Gastrocnemius medialis (tissue), 4 donors: ENCODE data around the gene NUDCD3. TPM values are rescaled to one million over a fixed set of nuclear protein-coding genes. Genes with fewer than 3 reads are reported as not detected.

Source experiments
- ATAC-seq, 2 donors: fragments of 150-250 bp; one replicate each; pipeline ENCODE4 v1.9.1; 2016
- DNase-seq, 2 donors: peaks; one replicate each; pipeline ENCODE4 v3.0.0-alpha.2; 2019
- H3K27ac ChIP-seq, 4 donors: fragments of 200-600 bp; sonication (generic); 1 replicate in 1 of 4; 2 replicates in 3 of 4; pipeline ENCODE4 v1.5.1; 2016 to 2018; ENCODE audit warnings: mild to moderate bottlenecking in 2 of 4, moderate library complexity in 1 of 4
- H3K27me3 ChIP-seq, 3 donors: fragments of 200-600 bp; sonication (generic) in 2 of 3; 1 replicate in 1 of 3; 2 replicates in 2 of 3; pipeline versions ENCODE4 v1.5.1 to v1.6.0; 2016 to 2019; ENCODE audit warnings: mild to moderate bottlenecking in 1 of 3, moderate library complexity in 1 of 3
- H3K36me3 ChIP-seq, 2 donors: fragments of 200-600 bp; sonication (generic) in 1 of 2; one replicate each; pipeline ENCODE4 v1.5.1; 2017 to 2018
- H3K4me1 ChIP-seq, 2 donors: fragments of 200-600 bp; sonication (generic) in 1 of 2; one replicate each; pipeline ENCODE4 v1.5.1; 2016 to 2017; ENCODE audit warnings: mild to moderate bottlenecking in 2 of 2
- H3K4me3 ChIP-seq, 4 donors: fragments of 200-600 bp; sonication (generic) in 3 of 4; 1 replicate in 1 of 4; 2 replicates in 3 of 4; pipeline ENCODE4 v1.5.1; 2016 to 2019; ENCODE audit warnings: mild to moderate bottlenecking in 2 of 4
- H3K9me3 ChIP-seq, 3 donors: fragments of 200-600 bp; sonication (generic) in 2 of 3; 1 replicate in 1 of 3; 2 replicates in 2 of 3; pipeline ENCODE4 v1.5.1; 2016 to 2019
- POLR2A ChIP-seq, 2 donors: fragments of 450-650 bp; IDR thresholded peaks; one replicate each; pipeline ENCODE4 v1.6.1; 2017; ENCODE audit warnings: antibody characterized with exemption in 2 of 2, mild to moderate bottlenecking in 2 of 2, moderate library complexity in 2 of 2
- in situ Hi-C, 4 donors: fragments of 200-750 bp; cut with MboI; loops; one replicate each; pipeline versions ENCODE4 v1.15.0 to v1.8.0; 2017; ENCODE audit warnings: low sequenced_read_pairs in 4 of 4
- intact Hi-C: fragments of 100-400 bp; cut with DNase I; formaldehyde crosslinking; loops from one replicate; pipeline ENCODE4 v1.15.1; 2023; ENCODE audit warnings: low total_unique reads
- total RNA-seq, 4 donors: library from RNA; depleted of rRNA; stranded (reverse); fragments of >200 nt; gene quantifications; one replicate each; pipeline versions ENCODE4 v1.1.0 to v1.2.3, GENCODE V29; 2016
- TF ChIP-seq, protein P1 (sequence below), 5 experiments: fragments of 450-650 bp in 3 of 5; fragments of 200-600 bp in 2 of 5; sonication (generic) in 2 of 5; IDR thresholded peaks in 4 of 5; conservative IDR thresholded peaks in 1 of 5; 1 replicate in 4 of 5; 2 replicates in 1 of 5; pipeline ENCODE4 v1.5.1; 2016 to 2019; ENCODE audit warnings: antibody characterized with exemption in 5 of 5, mild to moderate bottlenecking in 3 of 5, moderate library complexity in 3 of 5

NUDCD3 gene
- total RNA-seq, 4 donors from 2014 or later = 76.2 to 93.4 (median 77.0) TPM

DNA sequence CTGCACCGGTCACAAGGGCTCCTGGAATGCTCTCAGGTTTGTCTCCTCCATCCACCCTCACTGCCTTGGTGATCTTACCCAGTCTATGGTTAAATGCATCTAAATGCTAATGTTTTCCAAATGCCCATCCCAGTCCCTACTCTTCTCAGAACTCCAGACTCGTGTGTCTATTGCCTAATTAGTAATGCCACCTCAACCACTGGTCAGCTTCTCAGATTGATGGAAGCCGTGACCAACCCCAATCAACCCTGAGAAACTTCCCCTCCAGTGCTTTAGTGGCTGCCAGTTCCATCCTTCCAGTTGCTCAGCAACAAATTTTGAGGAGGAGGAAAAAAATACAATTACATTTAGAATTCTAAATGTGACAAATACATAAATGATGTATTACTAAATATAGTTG lies 18.6 kb downstream of the NUDCD3 start:
- DNase-seq (no peak), ATAC-seq (no peak)
- Histone ChIP-seq H3K4me1 (peaks cover 37 to 55% of the 10 kb centered on the region in 2 donors), H3K36me3 (peaks cover 0 to 7% of the 10 kb centered on the region in 2 donors), H3K9me3 (no peaks in the 10 kb centered on the region), H3K27ac (no peak overlapping the region), H3K27me3 (no peaks in the 10 kb centered on the region), H3K4me3 (no peak overlapping the region)
- intact Hi-C loops = loop anchor here (1.0 kb wide), 1 partner anchor 231 kb away; no protein-coding TSS in a partner anchor
- TF ChIP-seq, protein P1, sequence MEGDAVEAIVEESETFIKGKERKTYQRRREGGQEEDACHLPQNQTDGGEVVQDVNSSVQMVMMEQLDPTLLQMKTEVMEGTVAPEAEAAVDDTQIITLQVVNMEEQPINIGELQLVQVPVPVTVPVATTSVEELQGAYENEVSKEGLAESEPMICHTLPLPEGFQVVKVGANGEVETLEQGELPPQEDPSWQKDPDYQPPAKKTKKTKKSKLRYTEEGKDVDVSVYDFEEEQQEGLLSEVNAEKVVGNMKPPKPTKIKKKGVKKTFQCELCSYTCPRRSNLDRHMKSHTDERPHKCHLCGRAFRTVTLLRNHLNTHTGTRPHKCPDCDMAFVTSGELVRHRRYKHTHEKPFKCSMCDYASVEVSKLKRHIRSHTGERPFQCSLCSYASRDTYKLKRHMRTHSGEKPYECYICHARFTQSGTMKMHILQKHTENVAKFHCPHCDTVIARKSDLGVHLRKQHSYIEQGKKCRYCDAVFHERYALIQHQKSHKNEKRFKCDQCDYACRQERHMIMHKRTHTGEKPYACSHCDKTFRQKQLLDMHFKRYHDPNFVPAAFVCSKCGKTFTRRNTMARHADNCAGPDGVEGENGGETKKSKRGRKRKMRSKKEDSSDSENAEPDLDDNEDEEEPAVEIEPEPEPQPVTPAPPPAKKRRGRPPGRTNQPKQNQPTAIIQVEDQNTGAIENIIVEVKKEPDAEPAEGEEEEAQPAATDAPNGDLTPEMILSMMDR (IDR thresholded peaks at IDR 0.05 in 4 of 5, conservative IDR thresholded peaks at IDR 0.05 in 1 of 5) = no peak
- no peak for TF ChIP-seq POLR2A (IDR thresholded peaks at IDR 0.05)
- in situ Hi-C loops = loop anchor here in 2 of 4 donors (10.0 kb wide), 2 partner anchors 97 to 227 kb away; no protein-coding TSS in a partner anchor

DNA sequence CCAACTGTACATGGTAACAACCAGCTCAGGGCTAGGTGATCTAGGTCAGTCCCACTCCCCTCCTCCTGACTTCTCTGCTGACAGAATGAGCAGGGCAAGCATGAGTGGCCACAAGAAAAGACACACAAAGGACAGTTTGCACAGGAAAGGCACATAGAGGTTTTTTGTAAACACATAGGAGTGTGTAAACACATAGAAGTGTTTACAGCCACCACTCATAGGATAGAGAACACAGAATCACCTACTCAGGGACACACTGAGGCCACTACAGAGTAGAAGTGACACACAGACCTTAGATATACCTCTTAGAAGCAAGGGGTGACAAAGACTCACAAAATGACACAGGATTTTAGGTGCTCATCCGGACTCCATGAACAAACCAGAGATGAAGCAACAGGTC lies 19.0 kb downstream of the NUDCD3 start:
- intact Hi-C loops (no loop called here), in situ Hi-C loops (loop anchor here in 2 of 4 donors (10.0 kb wide), 2 partner anchors 97 to 227 kb away; no protein-coding TSS in a partner anchor)
- TF ChIP-seq, protein P1 (IDR thresholded peaks at IDR 0.05 in 4 of 5, conservative IDR thresholded peaks at IDR 0.05 in 1 of 5) = no peak
- TF ChIP-seq POLR2A (IDR thresholded peaks at IDR 0.05) = no peak
- DNase-seq (no peak), ATAC-seq (no peak)
- Histone ChIP-seq H3K36me3 (peaks cover 0 to 2% of the 10 kb centered on the region in 2 donors), H3K4me3 (no peak overlapping the region), H3K4me1 (peaks cover 37 to 55% of the 10 kb centered on the region in 2 donors), H3K27me3 (no peaks in the 10 kb centered on the region), H3K27ac (no peak overlapping the region), H3K9me3 (no peaks in the 10 kb centered on the region)

DNA sequence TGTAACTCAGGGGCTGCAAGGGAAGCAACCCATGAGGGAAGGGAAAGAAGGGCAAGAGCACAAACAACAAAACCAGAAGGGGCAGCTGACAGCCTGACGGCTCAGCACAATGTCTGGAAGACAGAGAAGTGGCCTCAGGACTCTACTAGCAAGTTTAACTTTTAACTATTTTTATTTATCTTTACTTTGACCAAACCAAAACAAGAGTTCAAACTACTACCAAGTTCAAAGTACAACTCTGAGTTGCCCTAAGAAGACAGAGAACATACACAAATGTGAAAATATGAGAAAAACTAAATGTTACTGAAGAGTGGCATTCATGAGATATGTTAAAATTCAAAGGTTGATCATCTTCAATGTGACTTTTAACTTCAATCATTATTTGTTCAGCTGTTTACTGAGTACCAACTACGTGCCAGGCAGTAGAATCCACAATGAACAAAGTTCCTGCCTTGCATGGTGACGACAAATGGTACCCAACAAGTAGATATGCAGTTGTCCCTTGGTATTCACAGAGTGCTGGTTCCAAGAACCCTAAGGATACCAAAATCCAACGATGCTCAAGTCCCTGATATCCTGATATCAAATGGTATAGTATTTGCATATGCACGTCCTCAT lies 19.7 kb downstream of the NUDCD3 start:
- Histone ChIP-seq H3K4me1 (peaks cover 37 to 55% of the 10 kb centered on the region in 2 donors), H3K9me3 (no peaks in the 10 kb centered on the region), H3K36me3 (no peaks in the 10 kb centered on the region), H3K27ac (no peak overlapping the region), H3K27me3 (no peaks in the 10 kb centered on the region), H3K4me3 (no peak overlapping the region)
- in situ Hi-C loops (loop anchor here in 2 of 4 donors (10.0 kb wide), 2 partner anchors 96 to 226 kb away; no protein-coding TSS in a partner anchor), intact Hi-C loops (no loop called here)
- no peak for DNase-seq
- no peak for TF ChIP-seq POLR2A (IDR thresholded peaks at IDR 0.05)
- TF ChIP-seq, protein P1 (IDR thresholded peaks at IDR 0.05 in 4 of 5, conservative IDR thresholded peaks at IDR 0.05 in 1 of 5) = no peak
- ATAC-seq = no peak

DNA sequence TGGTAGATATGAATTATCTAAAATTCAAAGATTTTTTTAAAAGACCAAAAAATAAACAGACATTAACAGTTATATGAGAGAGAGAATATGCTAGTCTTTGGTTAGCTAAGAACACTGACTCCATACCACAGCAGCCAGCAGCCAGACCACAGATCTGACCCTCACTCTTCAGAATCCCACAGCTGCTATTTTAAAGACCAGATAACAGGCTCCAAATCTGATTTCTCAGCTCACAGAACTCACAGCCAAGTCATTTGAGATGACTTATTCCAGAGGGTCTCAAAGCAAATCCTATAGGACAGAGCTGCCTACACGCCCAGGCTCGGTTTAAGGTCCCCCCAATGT lies 20.4 kb downstream of the NUDCD3 start:
- in situ Hi-C loops (loop anchor here in 2 of 4 donors (10.0 kb wide), 2 partner anchors 95 to 225 kb away; no protein-coding TSS in a partner anchor), intact Hi-C loops (no loop called here)
- no peaks in the 10 kb centered on the region for H3K27me3 ChIP-seq
- ATAC-seq (no peak), DNase-seq (no peak)
- H3K36me3 ChIP-seq = no peaks in the 10 kb centered on the region
- H3K4me1 ChIP-seq = peaks cover 42 to 57% of the 10 kb centered on the region in 2 donors
- H3K9me3 ChIP-seq = no peaks in the 10 kb centered on the region
- TF ChIP-seq, protein P1 (IDR thresholded peaks at IDR 0.05 in 4 of 5, conservative IDR thresholded peaks at IDR 0.05 in 1 of 5) = no peak
- no peak for TF ChIP-seq POLR2A (IDR thresholded peaks at IDR 0.05)
- no peak overlapping the region for H3K4me3 ChIP-seq
- no peak overlapping the region for H3K27ac ChIP-seq
